Activated CD4-positive, alpha-beta T cell treated with anti-CD3 and anti-CD28 coated beads for 4 hours (primary cell): Measurements from ENCODE around the gene RPL36A.
A peak's percentile ranks its signal among the peaks of the same experiment; 100 is the strongest.

ENCODE experiments used
- DNase-seq, 2 donors: peaks; one replicate each; pipeline ENCODE4 v3.0.0-alpha.2; 2020

RPL36A gene

DNA sequence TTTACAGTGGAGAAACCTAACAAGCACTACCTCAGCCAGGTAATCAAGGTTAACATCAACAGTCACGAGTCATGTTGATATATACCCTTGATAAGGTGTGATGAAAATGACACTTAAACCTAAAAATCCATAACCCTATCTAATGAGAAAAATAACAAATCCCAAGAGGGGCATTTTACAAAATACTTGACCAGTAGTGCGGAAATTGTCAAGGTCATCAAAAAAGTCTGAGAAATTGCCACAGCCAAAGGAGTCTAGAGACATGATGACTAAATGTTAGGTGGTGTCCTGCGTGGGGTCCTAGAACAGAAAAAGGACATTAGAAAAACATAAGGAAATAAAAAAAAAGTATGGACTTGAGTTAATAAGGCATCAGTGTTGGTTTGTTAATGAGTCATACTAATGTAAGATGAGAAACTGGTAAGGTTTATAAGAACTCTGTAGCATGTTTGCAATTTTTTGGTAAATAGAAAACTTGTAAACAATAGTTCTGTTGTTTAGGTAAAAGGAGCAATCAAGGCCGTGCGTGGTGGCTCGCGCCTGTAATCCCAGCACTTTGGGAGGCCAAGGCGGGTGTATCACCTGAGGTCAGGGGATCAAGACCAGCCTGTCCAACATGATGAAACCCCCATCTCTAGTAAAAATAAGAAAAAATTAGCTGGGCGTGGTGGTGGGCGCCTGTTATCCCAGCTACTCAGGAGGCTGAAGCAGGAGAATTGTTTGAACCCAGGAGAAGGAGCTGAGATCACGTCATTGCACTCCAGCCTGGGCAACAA is 2.9 kb downstream of the RPL36A start:
- DNase-seq: no peak

DNA sequence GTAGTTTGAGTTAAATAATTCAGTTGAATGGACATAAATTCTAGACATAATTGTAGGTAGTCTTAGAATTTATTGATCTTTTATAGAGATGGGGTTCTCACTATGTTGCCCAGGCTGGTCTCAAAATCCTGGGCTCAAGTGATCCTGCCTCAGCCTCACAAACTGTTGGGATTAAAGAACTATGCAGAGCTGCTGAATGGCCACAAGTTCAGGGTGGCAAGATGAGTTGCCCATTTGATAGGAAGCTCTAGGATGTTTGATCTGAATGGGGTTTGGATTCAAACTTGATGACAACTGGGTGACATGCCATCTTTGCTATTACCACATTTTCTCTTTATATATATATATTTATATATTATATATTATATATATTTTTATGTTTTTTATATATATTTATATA is 3.6 kb downstream of the RPL36A start:
- DNase-seq: no peak

DNA sequence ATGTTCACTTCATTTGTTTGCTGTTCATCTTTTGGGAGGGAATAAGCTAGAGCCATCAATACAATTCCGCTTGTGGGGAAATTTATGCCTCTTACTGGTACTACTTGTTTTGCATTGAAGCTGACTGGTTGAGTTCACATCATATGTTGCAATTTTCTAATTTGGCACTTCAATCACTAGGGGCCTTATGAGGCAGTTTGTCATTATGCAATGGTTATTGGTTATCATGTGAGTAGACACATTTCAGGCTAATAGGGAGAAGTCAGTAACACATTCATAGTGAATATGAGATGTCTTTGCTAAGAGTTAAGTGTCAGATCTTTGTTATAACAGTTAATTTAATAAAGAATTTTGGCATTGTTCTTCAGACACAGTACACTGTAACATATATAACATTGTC is 5.0 kb downstream of the RPL36A start:
- no peak for DNase-seq

DNA sequence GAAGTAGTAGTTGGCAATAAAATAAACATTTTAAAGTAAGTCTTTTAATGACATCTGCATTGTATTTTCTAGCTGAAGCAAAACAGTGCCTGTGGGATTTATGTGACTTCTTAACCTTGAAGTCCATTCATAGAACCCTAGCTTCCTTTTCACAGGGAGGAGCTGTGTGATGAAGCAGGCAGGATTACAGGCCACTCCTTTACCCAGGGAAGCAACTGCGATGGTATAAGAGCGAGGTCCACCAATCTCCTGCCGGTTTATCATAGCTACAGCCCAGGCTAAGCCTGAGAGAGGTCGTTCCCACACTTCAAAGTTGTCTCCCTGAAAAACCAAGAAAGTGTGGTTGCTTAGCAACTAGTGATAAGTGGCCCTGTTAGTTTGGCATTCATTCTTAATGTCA is 7.0 kb downstream of the RPL36A start:
- no peak for DNase-seq

DNA sequence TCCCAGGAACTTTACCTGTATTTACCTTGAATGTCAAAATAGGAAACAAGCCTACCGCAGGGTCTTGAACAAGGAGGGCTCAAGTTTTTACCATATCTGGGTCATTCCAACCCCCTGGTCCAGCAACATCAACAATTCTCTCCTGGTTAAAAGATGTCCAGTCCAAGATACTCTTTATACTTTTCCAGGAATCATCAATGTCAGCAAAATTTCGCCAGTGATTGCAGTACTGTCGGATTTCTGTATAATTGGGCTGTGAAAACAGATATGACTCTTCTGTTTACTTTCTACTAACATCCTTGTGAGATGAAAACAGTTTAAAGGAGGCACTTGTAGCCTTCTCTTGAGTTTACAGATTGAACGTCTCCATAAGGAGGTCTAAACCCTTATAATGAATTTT is 7.9 kb downstream of the RPL36A start:
- no peak for DNase-seq

DNA sequence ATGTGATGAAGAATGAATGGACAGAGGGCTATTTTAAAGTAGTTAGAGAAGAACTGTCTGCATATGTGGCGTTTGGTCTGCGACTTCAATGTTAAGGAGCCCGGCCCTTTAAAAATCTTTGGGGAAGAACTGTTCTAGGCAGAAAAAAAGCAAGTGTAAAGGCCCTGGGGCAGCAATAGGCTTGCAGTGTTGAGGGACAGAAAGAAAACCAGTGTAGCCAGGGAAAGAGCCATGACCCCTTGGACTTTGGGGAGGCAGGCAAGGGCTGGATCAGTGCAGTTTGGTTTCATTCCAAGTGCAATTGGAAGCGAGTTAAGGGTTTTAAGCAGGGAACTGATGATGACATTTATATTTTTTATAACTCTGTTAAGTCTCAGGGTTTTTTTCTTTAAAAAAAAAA is 9.0 kb downstream of the RPL36A start:
- DNase-seq: no peak

DNA sequence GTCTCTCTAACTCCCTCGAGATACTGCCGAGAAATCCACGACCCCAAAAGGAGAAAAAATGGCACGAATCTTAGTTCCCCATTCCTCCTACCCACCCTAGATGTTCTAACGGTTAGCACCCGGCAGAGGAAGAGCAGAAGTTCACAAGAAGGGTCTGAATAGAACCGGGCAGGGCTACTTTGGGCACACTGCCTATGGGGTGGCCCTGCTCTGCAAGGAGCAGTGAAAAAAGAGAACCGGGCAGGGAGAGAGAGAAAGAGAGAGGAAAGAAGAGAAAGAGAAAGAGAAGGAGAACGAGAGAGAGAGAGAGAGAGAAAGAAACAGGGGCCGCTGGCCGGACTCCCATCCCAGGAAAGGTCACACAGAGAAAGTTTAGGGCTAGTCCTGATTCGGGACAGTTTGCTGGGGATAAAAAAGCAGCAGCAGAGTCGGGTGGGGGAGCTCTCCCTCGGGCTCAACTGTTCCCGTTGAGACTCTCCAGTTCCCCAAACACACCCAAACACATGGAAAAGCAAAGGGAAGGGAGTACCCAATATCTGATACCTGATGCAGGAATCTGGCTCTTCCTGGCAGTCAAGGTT is 16.4 kb downstream of the RPL36A start:
- DNase-seq: no peak

DNA sequence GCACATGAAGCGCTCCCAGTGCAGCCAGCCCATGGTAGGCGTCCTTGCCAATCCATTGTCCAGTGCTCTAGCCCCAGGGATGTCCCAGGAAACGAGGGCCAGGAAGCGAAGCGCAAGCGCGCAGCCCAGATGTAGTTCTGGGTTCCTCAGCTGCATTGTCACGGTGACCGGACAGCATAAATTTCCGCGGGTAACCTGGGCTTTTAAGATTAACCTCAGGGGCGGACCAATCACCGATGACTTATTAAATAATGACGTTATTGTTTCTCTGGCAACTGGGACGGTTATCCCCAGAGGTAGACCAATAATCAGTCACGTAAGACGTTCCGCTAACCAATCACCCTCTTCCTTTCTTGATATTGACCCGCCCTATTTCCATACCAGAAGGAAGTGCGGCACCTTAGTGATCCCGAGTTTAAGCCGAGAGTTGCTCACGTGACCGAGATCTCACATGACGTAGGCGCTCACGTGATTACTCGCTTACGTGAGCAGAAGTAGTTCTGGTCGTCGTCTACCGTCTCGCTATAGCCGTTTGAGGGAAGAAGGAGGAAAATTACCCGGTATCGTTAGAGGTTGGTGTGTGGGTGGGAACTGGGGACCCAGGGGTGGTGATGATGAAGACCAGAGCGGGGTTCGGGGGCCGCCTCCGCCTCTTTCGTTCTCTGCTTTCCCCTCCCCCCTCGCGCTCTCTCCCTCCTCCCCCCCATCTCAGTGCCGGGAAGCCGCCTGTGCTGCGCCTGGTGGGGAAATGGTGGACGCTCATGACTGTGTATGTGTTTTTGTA is 17.1 kb downstream of the RPL36A start, which contains the start of the genes GLA and HNRNPH2:
TSS of gene GLA (minus strand) at position 178 of the 784 bp plus-strand sequence. CDS start at position 156, 22 bp downstream.
TSS of gene HNRNPH2 (plus strand) at position 475 of the 784 bp plus-strand sequence. CDS start 3,767 bp downstream, outside the sequence.
- DNase-seq: peak; percentile 82

DNA sequence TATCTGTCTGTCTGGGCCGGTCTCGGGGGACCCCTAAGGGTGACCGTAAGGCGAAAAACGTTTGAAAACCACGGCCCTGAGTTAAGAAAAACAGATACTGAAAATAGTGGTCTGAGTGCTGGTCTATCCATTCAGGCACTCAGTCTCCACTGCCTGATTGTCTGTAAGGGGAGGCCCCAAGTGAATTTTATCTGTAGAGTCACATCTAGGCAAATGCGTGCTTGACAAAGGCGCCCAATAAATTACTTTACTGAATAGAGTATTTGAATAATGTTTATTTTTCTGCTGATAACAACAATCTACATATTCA is 17.7 kb downstream of the RPL36A start:
- DNase-seq: no peak

DNA sequence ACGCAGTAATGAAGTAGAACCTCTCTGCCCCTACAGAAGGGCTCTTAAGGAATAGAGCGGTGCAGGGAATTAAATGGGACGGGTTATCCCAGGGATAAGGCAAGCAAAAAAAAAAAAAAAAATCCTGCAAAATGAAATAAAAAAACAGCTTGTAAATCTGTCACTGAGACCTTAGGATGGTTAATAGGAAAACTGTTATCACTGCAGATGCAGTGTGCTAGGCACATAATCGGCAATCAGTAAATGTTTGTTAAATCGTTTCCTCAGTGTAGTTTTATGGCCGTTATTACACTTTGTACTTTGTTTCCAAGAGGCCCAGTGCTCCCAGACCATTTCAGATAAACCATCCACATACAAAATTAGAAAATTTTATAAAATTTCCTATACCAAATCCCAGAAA is 18.2 kb downstream of the RPL36A start:
- no peak for DNase-seq

DNA sequence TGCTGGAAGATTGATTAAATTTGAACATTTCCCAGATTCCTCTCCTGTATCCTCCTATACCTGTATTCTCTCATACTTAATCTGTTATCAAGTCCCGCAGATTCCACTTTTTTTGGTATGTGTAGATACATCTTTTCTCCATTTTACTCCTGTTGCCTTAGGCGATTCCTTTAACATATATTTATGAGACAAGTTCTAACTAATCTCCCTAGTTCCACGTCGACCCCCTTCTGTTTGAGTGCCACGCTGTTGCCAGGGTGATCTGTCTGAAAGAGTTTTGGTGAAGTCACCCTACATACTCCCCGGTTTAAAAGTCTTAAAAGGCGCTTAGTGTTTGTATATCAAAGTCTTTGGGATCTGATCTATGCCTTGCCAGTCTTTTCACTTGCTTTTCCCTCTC is 19.6 kb downstream of the RPL36A start:
- DNase-seq: no peak

DNA sequence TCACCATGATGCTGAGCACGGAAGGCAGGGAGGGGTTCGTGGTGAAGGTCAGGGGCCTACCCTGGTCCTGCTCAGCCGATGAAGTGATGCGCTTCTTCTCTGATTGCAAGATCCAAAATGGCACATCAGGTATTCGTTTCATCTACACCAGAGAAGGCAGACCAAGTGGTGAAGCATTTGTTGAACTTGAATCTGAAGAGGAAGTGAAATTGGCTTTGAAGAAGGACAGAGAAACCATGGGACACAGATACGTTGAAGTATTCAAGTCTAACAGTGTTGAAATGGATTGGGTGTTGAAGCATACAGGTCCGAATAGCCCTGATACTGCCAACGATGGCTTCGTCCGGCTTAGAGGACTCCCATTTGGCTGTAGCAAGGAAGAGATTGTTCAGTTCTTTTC is 21.2 kb downstream of the RPL36A start:
- no peak for DNase-seq

DNA sequence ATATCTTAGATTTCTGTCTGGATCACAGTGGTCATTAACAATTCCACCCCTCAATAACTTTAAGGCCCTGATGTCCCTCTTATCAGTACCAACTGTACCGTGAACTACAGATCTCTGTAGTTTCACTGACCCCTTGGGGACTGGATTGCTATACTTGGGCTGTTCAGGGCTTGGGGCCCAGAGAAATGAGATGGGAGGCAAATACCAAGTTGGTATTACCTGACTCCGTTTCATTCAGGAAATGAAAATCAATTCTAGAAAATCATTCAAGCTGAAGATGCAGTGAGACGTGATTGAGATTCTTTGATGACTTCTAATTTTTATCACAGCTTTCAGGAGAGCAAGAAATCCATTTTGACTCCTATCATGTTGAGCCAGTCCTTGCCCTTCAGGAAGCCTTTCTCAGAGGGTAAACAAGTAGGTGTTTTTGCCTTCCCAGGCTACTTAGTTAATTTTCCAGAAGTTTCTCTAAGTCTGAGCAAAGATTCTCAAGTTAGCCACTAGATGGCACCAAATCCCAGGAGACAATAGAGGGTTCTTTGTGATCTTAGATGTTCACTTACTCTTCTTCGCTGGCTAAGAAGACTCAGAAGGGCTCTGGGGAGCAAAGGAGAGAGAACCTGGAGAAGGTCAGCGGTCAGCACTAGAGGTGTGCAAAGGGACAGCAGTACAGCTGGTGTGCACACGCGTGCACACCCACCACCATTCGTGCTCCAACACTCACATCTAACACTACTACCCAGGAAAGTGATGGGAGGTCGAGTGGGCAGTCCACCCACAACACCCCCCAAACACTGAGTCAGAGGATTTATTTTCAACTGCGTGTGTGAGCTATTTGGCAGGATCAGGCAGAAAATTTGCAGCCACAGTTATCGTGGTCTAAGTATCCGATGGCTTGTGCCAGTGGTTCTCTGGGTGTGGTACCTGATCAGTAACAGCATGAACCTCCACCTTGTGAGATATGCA is 24.7 kb downstream of the RPL36A start:
- peak in 1 of 2 donors; percentile 47 for DNase-seq

DNA sequence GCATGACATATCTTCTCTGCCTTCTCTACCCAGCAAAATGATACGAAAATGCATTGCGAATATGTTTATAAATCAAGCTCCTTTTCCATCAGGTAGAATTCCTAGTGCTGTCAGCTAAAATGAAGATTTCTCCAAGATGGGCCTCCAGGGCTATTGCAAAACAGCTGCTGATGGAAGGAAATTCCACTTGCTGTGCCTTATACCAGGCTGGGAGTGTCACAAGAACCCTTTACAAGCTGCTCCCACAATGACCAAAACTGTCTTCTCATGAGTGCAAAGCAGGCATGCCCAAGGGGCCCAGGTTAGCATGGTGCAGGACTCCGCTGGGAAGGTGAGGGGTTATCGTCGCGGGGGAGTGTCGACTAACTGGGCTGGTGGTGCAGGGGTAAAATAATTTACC is 25.9 kb downstream of the RPL36A start:
- DNase-seq: no peak

DNA sequence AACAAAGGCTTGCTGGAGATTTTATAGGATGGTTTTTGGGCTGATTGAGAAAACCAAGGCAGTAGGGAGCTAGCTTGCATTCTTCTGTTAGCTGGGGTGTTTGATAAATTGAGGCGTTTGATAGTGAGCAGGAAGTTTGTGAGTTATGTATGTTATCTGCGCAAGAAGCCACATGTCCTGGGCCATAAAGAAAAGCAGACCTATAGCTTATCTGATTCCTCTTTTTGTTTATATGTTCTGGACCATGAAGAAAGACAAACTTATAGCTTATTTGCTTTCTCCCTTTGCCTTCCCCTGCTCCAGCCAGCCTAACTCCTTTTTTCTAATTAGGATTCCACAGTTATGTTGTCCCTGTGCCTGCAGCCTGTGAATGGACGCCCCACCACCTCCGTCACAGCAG is 26.4 kb downstream of the RPL36A start:
- no peak for DNase-seq

DNA sequence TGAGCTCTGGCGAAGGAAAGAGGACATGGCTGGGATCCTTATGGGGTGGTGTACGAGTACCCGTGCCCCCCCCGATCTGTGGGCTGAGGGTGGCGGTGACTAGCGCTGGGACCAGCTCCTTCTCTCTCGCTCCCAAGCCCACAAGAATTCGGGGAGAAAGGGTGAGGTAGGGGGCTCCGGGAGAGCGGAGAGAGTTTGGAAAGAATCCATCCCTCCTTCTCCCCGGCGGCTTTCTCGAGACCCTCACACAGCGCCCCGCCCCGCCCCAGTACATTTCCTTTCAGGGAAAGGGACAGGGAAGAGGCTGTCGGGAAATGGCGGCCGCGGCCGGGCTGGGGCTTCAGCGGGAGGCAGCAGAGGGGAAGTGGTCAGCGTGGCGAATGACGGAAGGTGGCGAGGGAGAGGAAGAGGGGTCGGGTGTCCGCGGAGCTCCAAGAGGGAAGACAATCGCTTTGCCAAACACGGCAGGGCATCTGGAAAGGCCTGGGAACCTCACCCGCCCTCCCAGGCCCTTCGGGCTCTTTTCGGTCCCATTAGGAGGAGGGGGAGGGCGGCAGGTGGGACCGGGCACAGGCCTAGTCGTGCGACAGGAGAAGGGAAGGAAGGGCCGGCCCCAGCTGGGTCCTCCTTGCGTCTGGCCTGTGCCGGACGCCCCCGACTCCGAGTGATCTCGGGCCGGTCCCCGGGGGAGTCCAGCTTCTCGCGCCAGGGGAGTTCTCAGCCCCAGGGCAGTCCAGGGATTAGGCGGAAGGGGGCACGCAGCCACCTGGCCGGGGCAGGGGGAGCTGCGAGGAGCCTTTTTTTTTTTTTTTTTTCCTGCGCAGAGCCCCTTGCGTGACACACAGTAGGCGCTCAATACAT is 27.4 kb downstream of the RPL36A start:
- peak; percentile 11 to 16 for DNase-seq

DNA sequence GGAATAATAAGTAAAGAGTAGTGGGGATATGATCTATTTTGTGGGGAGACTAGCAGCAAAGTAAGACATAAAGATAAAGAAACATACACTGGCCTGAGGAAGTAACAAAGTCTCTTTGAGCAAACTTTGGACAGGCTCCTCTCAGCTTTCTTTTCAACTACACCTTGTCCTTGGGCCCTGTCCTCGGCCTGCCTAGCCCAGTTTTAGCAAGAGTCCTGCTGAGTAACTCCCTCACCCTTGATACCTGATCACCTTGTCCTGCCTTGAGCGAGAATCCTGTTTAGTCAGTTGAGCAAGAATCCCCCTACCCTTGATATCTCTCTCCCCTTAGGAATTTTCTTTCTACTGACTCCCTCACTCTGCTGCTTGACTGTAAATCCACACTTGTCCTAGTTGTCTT is 28.7 kb downstream of the RPL36A start:
- no peak for DNase-seq

DNA sequence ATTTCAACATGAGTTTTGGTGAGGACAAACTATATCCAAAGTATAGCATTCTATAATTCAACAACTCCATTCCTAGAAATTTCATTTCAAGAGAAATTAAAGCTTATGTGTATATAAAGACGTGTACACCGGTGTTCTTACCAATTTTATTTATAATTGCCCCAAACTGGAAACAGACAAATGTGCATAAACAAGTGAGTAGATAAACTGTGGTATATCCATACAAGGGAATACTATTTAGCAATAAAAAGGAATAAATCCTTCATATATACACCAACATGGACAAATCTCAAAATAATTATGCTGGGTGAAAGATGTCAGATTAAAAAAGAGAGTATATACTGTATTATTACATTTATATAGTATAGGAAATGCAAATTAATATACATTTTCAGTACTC is 37.1 kb downstream of the RPL36A start:
- DNase-seq: no peak

DNA sequence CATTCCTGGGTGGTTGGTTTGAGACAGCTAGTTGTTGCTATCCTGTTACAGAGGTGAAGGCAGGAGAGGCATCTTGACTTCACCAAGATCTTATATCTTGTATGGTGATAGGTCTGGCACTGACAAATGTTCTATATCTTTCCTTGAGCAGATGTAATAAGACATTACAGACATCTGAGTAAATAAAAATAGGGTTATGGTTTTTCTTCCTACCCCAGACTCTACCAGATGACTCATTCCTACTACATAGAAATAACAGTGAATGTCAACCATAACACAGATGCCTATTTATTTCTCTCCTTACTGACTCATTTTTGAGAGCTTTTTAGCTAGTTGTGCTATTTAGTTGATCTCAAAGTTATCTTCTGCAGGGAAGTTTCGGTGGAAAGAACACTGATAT is 39.1 kb downstream of the RPL36A start:
- no peak for DNase-seq

DNA sequence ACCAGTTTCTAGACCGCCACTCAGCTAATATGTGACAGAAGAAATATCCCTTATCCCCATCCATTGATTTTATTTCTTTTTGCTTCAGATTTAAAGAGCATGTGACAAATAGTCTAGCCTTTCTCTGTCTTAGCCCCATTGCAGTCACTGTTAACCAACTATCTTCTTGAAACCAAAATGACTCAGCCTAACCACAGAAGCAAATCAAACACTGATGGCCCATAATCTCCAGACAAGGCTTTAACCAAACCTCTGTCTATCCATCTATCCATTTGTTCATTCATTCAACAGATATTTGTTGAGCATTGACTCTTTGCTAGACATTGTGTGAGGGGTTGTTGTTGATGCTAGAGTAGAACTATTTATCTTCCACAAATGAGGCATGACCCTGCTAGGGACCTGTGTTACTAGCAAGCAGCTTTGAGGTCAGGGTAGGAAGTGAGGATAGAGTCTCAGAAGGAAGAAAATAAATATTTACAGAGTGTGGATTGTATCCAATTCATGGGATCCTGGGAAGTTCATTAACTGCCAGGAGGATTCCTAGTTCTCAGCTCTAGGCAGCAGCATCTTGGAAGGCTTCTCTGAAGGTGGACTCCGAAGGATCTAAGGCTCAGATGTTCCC is 39.8 kb downstream of the RPL36A start:
- DNase-seq: no peak

DNA sequence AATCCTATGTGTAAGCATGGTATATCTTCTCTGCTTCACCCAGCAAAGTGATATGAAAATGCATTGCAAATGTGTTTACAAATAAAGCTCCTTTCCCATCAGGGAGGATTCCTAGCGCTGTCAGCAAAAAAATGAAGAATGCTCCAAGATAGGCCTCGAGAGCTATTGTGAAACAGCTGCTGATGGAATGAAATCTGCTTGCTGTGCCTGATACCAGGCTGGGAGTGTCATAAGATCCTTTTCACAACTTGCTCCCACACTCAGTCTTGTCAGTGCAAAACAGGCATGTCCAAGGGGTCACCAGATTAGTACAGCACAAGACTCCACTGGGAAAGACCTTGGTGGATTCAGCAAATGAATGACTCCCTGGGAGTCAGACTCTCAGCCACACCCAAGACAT is 51.3 kb downstream of the RPL36A start:
- no peak for DNase-seq
